Lung (tissue), 12 donors: Measurements from ENCODE around the gene DMWD. TPM values are rescaled to one million over a fixed set of nuclear protein-coding genes. Genes with fewer than 3 reads are reported as not detected.

Source experiments
- ATAC-seq: fragments of 200-7000 bp; cut with Tn5 transposase; one replicate; pipeline ENCODE4 v1.9.1; 2020; ENCODE audit warnings: moderate number of reproducible peaks; ENCODE audit not compliant: insufficient read depth, low FRiP score
- DNase-seq, 3 donors: peaks; one replicate each; pipeline ENCODE4 v3.0.0-alpha.2; 2013 to 2017
- H3K27ac ChIP-seq, 2 donors: one replicate each; pipeline ENCODE4 v1.5.1; 2013; ENCODE audit warnings: mild to moderate bottlenecking in 2 of 2, moderate library complexity in 2 of 2, control low read depth in 1 of 2, inconsistent platforms in 1 of 2, low read depth in 1 of 2, low read length in 1 of 2
- H3K27me3 ChIP-seq, 3 donors: one replicate each; pipeline ENCODE4 v1.5.1; 2013; ENCODE audit warnings: low read length in 2 of 3; ENCODE audit not compliant: control insufficient read depth in 3 of 3, insufficient read depth in 3 of 3
- H3K36me3 ChIP-seq, 4 donors: one replicate each; pipeline ENCODE4 v1.5.1; 2013; ENCODE audit warnings: low read length in 4 of 4, mild to moderate bottlenecking in 1 of 4, moderate library complexity in 1 of 4; ENCODE audit not compliant: control insufficient read depth in 4 of 4, insufficient read depth in 4 of 4
- H3K4me1 ChIP-seq, 5 donors: one replicate each; pipeline ENCODE4 v1.5.1; 2013; ENCODE audit warnings: low read length in 5 of 5, mild to moderate bottlenecking in 2 of 5, moderate library complexity in 1 of 5; ENCODE audit not compliant: control insufficient read depth in 5 of 5, insufficient read depth in 5 of 5
- H3K4me3 ChIP-seq: one replicate; pipeline ENCODE4 v1.5.1; 2013; ENCODE audit warnings: mild to moderate bottlenecking, control low read depth, moderate library complexity
- H3K9ac ChIP-seq, 2 donors: one replicate each; pipeline ENCODE4 v1.5.1; 2013; ENCODE audit warnings: low read length in 2 of 2, control low read depth in 1 of 2; ENCODE audit not compliant: insufficient read depth in 1 of 2
- H3K9me3 ChIP-seq, 4 donors: one replicate each; pipeline ENCODE4 v1.5.1; 2013; ENCODE audit warnings: low read length in 3 of 4, mild to moderate bottlenecking in 1 of 4, moderate library complexity in 1 of 4; ENCODE audit not compliant: control insufficient read depth in 4 of 4, insufficient read depth in 3 of 4
- WGBS, 2 donors: extraction: QIAGEN DNeasy Blood & Tissue Kit; methylation state at CpG; one replicate each; pipeline ENCODE4 v1.1.7; 2013; 5-methylcytosine and 5-hydroxymethylcytosine counted together
- polyA plus RNA-seq, 2 donors: library from polyadenylated mRNA; stranded (reverse); fragments of 200-250 nt; gene quantifications; one replicate each; pipeline ENCODE4 v1.2.1, GENCODE V29; 2013
- total RNA-seq, 2 donors: library from RNA; depleted of rRNA in 1 of 2; stranded (reverse); fragments of >200 nt in 1 of 2; gene quantifications; one replicate each; pipeline ENCODE4 v1.2.1, GENCODE V29; 2014 to 2021
- TF ChIP-seq, protein P1 (sequence below): IDR thresholded peaks from 2 replicates; pipeline ENCODE4 v1.5.1; 2012; ENCODE audit warnings: mild to moderate bottlenecking; ENCODE audit errors: control extremely low read depth, extremely low read depth
- donor health status: control.
- donor health status: control.
- donor health status: Bipolar disorder and iron deficiency.
- donor health status: healthy.
- donor health status: DM: yes; HTN: yes; CAD: no.

The DMWD gene
- total and polyA plus RNA-seq, 4 donors: 21.2 to 58.2 (median 26.9) TPM

DNA sequence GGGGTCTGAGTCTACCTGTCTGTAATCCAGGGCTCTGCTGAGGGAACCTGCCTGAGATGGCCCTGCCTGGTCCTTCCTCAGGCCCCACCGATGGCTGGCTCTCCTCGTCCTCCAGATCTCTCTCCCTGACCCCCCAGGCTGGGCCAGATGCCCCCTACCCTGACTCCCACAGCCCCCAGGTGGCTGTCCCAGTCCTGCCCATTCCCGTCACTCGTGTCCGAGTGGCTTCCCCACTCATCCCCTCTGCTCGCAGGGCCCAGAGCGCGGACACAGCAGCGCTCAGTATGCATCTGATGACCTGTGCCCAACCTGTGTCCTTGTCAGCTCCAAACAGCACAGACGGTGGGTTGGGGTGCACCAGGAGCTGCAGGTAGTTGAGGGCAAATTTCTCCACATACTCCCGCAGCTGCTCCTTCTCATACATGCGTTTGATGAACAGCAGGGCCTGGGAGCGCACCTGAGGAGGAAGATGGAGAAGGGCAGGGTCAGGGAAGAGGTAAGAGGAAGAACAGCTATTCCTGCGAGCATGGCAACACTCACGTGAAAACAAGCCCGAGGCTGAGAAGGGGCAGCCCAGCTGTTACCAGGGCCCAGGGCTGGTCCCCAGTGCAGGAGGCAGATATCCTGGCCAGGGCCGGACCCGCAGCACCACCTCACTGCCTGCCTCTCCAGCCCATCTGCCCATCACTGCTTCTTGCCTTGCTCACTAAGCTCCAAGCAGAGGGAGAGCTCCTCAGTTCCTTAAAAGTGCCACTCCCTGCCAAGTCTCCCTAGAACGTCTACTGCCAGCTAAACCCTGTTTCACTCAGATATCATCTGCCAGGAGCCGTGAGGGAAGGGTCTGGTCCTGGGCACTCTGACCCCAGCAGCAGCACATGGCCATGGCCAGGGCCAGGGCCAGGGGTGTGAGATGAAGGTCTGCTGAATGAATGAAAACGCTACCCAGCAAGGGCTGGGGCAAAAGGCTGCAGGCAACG is 33.6 kb upstream of the DMWD start:
- no peak for DNase-seq
- ATAC-seq: no peak
- H3K36me3 ChIP-seq: peaks cover 15 to 85% (median 41%) of the 10 kb centered on the region in 4 donors
- TF ChIP-seq, protein P1, sequence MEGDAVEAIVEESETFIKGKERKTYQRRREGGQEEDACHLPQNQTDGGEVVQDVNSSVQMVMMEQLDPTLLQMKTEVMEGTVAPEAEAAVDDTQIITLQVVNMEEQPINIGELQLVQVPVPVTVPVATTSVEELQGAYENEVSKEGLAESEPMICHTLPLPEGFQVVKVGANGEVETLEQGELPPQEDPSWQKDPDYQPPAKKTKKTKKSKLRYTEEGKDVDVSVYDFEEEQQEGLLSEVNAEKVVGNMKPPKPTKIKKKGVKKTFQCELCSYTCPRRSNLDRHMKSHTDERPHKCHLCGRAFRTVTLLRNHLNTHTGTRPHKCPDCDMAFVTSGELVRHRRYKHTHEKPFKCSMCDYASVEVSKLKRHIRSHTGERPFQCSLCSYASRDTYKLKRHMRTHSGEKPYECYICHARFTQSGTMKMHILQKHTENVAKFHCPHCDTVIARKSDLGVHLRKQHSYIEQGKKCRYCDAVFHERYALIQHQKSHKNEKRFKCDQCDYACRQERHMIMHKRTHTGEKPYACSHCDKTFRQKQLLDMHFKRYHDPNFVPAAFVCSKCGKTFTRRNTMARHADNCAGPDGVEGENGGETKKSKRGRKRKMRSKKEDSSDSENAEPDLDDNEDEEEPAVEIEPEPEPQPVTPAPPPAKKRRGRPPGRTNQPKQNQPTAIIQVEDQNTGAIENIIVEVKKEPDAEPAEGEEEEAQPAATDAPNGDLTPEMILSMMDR: no peak
- 84 to 86% methylated on average over 21 to 22 of the region's 22 CpGs for WGBS, 2 donors
- H3K9ac ChIP-seq: no peak overlapping the region
- H3K27me3 ChIP-seq: no peaks in the 10 kb centered on the region
- no peaks in the 10 kb centered on the region for H3K4me1 ChIP-seq
- no peak overlapping the region for H3K27ac ChIP-seq
- no peak overlapping the region for H3K4me3 ChIP-seq
- H3K9me3 ChIP-seq: no peaks in the 10 kb centered on the region

DNA sequence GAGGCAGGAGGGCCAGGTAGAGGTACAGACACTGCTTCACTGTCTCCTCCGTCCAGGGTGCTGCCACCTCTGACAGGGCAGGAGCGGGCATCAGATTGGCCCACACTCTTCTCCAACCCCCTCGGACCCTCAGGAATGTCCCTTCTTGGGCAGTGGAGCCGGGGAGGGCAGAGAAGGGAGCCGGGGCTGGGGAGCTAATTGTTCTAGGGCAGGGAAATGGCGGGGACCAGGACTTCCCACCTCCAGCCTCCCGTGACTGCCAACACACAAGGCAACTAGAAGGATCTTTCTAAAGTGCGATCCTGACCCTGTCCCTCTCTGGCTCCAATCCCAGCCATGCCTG is 32.6 kb upstream of the DMWD start:
- H3K27me3 ChIP-seq: no peaks in the 10 kb centered on the region
- peaks cover 22 to 90% (median 39%) of the 10 kb centered on the region in 4 donors for H3K36me3 ChIP-seq
- no peak for DNase-seq
- H3K27ac ChIP-seq: no peak overlapping the region
- no peak for ATAC-seq
- H3K4me1 ChIP-seq: no peaks in the 10 kb centered on the region
- H3K9ac ChIP-seq: no peak overlapping the region
- no peak overlapping the region for H3K4me3 ChIP-seq
- TF ChIP-seq, protein P1: no peak
- no peaks in the 10 kb centered on the region for H3K9me3 ChIP-seq
- WGBS, 2 donors: 95 to 98% methylated on average over 8 of the region's 8 CpGs

DNA sequence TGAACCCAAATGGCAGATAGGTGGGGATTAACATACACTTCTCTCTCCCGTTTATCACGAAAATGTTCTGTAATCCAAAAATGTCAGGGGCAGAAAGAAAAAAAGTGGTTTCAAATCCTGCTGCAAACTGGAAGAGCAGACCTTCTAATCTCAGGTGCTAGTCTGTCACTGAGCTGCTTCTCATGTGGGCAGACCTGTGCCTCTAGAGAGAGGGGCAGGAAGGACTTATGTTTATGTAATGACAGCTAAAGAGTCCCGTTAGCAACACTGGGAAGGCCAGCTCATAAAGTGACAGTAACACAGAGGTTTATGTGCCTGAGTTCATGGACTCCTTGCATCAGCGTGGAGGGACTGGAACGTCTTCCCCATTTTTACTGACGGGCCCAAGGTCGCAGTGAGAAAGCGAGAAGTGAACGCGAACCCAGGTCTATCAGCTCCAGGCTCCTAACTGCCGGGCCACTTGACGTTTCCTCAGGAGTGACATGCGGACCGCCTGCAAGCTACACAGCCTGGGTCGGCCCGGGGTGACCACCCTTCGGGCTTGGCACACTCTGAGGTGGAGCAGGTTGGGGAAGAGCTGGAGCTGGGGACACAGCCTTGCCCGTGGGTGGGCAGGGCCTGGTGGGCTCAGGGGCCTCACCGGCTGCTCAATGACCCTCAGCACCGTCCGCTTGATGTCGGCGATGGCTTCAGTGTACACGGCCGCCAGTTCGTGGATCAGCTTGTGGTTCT is 32.1 kb upstream of the DMWD start:
- WGBS, 2 donors: 88 to 90% methylated on average over 26 of the region's 26 CpGs
- Histone ChIP-seq H3K9me3 (no peaks in the 10 kb centered on the region), H3K4me1 (no peaks in the 10 kb centered on the region), H3K9ac (no peak overlapping the region), H3K36me3 (peaks cover 26 to 87% (median 35%) of the 10 kb centered on the region in 4 donors), H3K27ac (no peak overlapping the region), H3K4me3 (no peak overlapping the region), H3K27me3 (no peaks in the 10 kb centered on the region)
- DNase-seq (no peak), ATAC-seq (no peak)
- TF ChIP-seq, protein P1: no peak
